ENCODE results near the gene PPRC1. TPM values are rescaled to one million over a fixed set of nuclear protein-coding genes. Genes with fewer than 3 reads are reported as not detected.

Gene PPRC1
- total RNA-seq: 12.1 TPM
- long read RNA-seq, full-length matches to known transcripts: 7 of 15 reads
- long read RNA-seq, partial matches to known transcripts: 7 of 15 reads
- long read RNA-seq, other reads (novel, unspliced or antisense): 1 of 15 reads

DNA sequence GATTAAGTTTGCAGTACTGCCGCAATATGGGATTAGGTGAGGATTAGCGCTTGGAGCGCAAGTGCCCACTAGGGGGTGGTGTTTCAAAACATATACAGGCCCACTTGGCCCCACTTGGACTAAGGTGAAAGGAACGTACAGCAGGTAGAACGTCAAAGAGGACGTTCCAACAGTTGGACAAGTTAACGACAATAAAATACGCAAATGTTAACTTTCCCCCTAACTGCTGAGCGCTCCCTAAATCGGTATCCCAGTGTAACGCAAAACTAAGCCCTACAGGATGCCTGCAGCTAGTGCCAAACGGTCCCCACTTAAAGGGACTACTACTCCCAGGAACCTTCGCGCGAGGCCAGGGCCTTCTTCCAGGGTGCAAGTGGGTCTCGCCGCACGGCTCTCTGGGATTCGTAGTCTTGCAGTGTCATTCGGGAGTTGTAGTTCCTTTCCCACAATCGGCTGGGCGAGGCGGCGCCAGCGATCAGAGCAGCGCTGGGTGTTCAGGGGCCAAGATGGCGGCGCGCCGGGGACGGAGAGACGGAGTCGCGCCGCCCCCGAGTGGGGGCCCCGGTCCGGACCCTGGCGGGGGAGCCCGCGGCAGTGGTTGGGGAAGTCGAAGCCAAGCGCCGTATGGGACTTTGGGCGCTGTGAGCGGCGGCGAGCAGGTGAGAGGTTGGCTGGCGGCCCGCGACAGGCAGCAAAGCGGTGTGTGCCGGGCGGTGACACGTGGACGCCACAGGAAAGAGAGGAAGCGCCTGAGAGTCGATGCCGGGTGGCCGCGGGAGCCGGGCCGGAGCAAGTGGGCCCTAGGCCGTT, at the start of gene PPRC1:
TSS of gene PPRC1 (plus strand) at position 478 of the 810 bp plus-strand sequence. CDS start at position 507, 29 bp downstream.
- peak within 1 kb of the TSS; percentile 92 for H3K27ac ChIP-seq (replicated peaks)
- peaks cover 1% of the 10 kb centered on the region for H3K36me3 ChIP-seq
- no peaks in the 10 kb centered on the region for H3K9me3 ChIP-seq (replicated peaks)
- TF ChIP-seq, protein P1, sequence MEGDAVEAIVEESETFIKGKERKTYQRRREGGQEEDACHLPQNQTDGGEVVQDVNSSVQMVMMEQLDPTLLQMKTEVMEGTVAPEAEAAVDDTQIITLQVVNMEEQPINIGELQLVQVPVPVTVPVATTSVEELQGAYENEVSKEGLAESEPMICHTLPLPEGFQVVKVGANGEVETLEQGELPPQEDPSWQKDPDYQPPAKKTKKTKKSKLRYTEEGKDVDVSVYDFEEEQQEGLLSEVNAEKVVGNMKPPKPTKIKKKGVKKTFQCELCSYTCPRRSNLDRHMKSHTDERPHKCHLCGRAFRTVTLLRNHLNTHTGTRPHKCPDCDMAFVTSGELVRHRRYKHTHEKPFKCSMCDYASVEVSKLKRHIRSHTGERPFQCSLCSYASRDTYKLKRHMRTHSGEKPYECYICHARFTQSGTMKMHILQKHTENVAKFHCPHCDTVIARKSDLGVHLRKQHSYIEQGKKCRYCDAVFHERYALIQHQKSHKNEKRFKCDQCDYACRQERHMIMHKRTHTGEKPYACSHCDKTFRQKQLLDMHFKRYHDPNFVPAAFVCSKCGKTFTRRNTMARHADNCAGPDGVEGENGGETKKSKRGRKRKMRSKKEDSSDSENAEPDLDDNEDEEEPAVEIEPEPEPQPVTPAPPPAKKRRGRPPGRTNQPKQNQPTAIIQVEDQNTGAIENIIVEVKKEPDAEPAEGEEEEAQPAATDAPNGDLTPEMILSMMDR (IDR thresholded peaks at IDR 0.05; ENCODE audit: borderline replicate concordance): peak; percentile 95
- peak within 1 kb of the TSS; percentile 83 for H3K4me3 ChIP-seq
- H3K27me3 ChIP-seq (ENCODE audit: low read depth): no peaks in the 10 kb centered on the region
- intact Hi-C loops (cut with micrococcal nuclease): no loop called here
- peak; percentile 99 for DNase-seq
- H3K4me1 ChIP-seq: peaks cover 57% of the 10 kb centered on the region

- intact Hi-C loops (cut with micrococcal nuclease): no loop called here
- no peaks in the 10 kb centered on the region for H3K9me3 ChIP-seq (replicated peaks)
- TF ChIP-seq, protein P1 (IDR thresholded peaks at IDR 0.05; ENCODE audit: borderline replicate concordance): no peak
These were observed 49.3 kb upstream of the PPRC1 start for GRCh38 chr10:102083541-102083940.

DNA sequence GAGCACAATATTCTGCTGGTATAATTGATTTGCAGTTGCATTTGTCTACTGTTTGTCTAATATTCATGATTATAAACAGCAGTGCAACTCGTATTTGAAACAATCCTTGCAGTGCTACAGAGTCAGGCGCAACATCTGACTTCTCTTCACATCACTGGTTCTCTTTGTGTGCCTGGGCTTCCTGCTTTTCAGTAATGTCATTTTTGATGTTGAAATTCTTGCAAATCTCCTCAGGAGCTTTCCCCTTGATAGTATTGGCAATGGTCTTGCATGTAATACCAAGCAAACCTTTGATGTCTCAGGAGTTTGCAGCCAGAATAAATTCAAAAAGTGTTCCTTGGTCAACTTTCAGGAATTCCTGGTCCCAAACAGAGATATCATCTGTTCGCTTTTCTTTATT, 47.5 kb upstream of the PPRC1 start:
- H3K27ac ChIP-seq (replicated peaks): no peak overlapping the region
- DNase-seq: no peak
- TF ChIP-seq, protein P1 (IDR thresholded peaks at IDR 0.05; ENCODE audit: borderline replicate concordance): no peak
- no peaks in the 10 kb centered on the region for H3K27me3 ChIP-seq (ENCODE audit: low read depth)
- no peaks in the 10 kb centered on the region for H3K36me3 ChIP-seq
- H3K4me1 ChIP-seq: peaks cover 3% of the 10 kb centered on the region
- intact Hi-C loops (cut with micrococcal nuclease): no loop called here
- no peak overlapping the region for H3K4me3 ChIP-seq
- no peaks in the 10 kb centered on the region for H3K9me3 ChIP-seq (replicated peaks)

More at GRCh38 chr10:102083541-102083940, 49.3 kb upstream of the PPRC1 start:
- no peak overlapping the region for H3K27ac ChIP-seq (replicated peaks)
- H3K36me3 ChIP-seq: no peaks in the 10 kb centered on the region
- no peaks in the 10 kb centered on the region for H3K27me3 ChIP-seq (ENCODE audit: low read depth)
- DNase-seq: no peak
- H3K4me1 ChIP-seq: no peaks in the 10 kb centered on the region
- no peak overlapping the region for H3K4me3 ChIP-seq

- Histone ChIP-seq H3K36me3 (no peaks in the 10 kb centered on the region), H3K27me3 (ENCODE audit: low read depth) (no peaks in the 10 kb centered on the region), H3K4me3 (no peak overlapping the region), H3K27ac (replicated peaks) (no peak overlapping the region), H3K9me3 (replicated peaks) (no peaks in the 10 kb centered on the region), H3K4me1 (peaks cover 9% of the 10 kb centered on the region)
- no peak for DNase-seq
- TF ChIP-seq, protein P1 (IDR thresholded peaks at IDR 0.05; ENCODE audit: borderline replicate concordance): no peak
- intact Hi-C loops (cut with micrococcal nuclease): no loop called here
These were observed 46.6 kb upstream of the PPRC1 start for GRCh38 chr10:102086196-102086595.

- Histone ChIP-seq H3K4me3 (no peak overlapping the region), H3K4me1 (peaks cover 9% of the 10 kb centered on the region), H3K36me3 (no peaks in the 10 kb centered on the region), H3K9me3 (replicated peaks) (no peaks in the 10 kb centered on the region), H3K27me3 (ENCODE audit: low read depth) (no peaks in the 10 kb centered on the region), H3K27ac (replicated peaks) (no peak overlapping the region)
- TF ChIP-seq, protein P1 (IDR thresholded peaks at IDR 0.05; ENCODE audit: borderline replicate concordance): no peak
- intact Hi-C loops (cut with micrococcal nuclease): no loop called here
- no peak for DNase-seq
These were observed 42.1 kb upstream of the PPRC1 start for GRCh38 chr10:102090772-102091171.

Measured in left ventricle myocardium inferior (tissue), 1 donor.